H1 (cell line): Measurements from ENCODE around the gene PUS7L. TPM values are rescaled to one million over a fixed set of nuclear protein-coding genes. Genes with fewer than 3 reads are reported as not detected.

Experiments
- CTCF ChIA-PET: fragments of 300-600 bp; sonication (Branson Sonifier 250); formaldehyde crosslinking; loops from one replicate; lab custom pipeline; 2021; ENCODE audit not compliant: partially characterized antibody; lab: Charles Lee
- POLR2A ChIA-PET: fragments of 300-600 bp; sonication (Branson Sonifier 250); formaldehyde crosslinking; loops from one replicate; lab custom pipeline; 2021; ENCODE audit warnings: inconsistent platforms; ENCODE audit not compliant: partially characterized antibody; lab: Charles Lee
- DNase-seq, 2 experiments: peaks; one replicate each; pipeline versions ENCODE4 v3.0.0 to v3.0.0-alpha.2; 2010 to 2022; ENCODE audit warnings: low spot score in 2 of 2, low read depth in 1 of 2, mixed read lengths in 1 of 2
- FAIRE-seq: peaks from 2 replicates; lab custom pipeline; 2011; peaks lifted over from hg19 to GRCh38; lab: Jason Lieb, UNC
- H2AFZ ChIP-seq: 2 replicates; pipeline ENCODE4 v1.8.1; 2012; ENCODE audit warnings: low read length, inconsistent platforms
- H2AK5ac ChIP-seq: 2 replicates; pipeline ENCODE4 v1.6.1; 2013; ENCODE audit warnings: low read depth, low read length
- H2BK120ac ChIP-seq: replicated peaks from 2 replicates; pipeline ENCODE3; 2013; ENCODE audit warnings: low read depth, low read length, inconsistent platforms
- H2BK12ac ChIP-seq: 2 replicates; pipeline ENCODE4 v1.6.1; 2013; ENCODE audit warnings: low read depth, low read length
- H2BK15ac ChIP-seq: 2 replicates; pipeline ENCODE4 v1.6.1; 2013; ENCODE audit warnings: low read length
- H2BK20ac ChIP-seq: 2 replicates; pipeline ENCODE4 v1.6.1; 2013; ENCODE audit warnings: low read length
- H2BK5ac ChIP-seq: 2 replicates; pipeline ENCODE4 v1.6.1; 2013; ENCODE audit warnings: low read depth, low read length
- H3K14ac ChIP-seq: 2 replicates; pipeline ENCODE4 v1.6.1; 2013; ENCODE audit warnings: inconsistent platforms; ENCODE audit not compliant: insufficient read length
- H3K18ac ChIP-seq: 2 replicates; pipeline ENCODE4 v1.6.1; 2013; ENCODE audit warnings: low read length; ENCODE audit errors: extremely low read depth
- H3K23ac ChIP-seq: 2 replicates; pipeline ENCODE4 v1.6.1; 2013; ENCODE audit warnings: inconsistent platforms; ENCODE audit not compliant: insufficient read length
- H3K23me2 ChIP-seq: 2 replicates; pipeline ENCODE4 v1.6.1; 2013; ENCODE audit warnings: low read depth, low read length
- H3K27ac ChIP-seq: 2 replicates; pipeline ENCODE4 v1.6.1; 2011; ENCODE audit warnings: low read depth, low read length, inconsistent platforms
- H3K27me3 ChIP-seq, 4 experiments: replicated peaks in 1 of 4; 1 replicate in 1 of 4; 2 replicates in 3 of 4; pipeline versions ENCODE4 v1.6.1 to v1.8.1; 2011 to 2013; ENCODE audit warnings: low read length in 3 of 4, mild to moderate bottlenecking in 3 of 4, inconsistent platforms in 2 of 4, mixed read lengths in 2 of 4, moderate library complexity in 1 of 4; ENCODE audit not compliant: control insufficient read depth in 3 of 4, insufficient read depth in 3 of 4; ENCODE audit errors: extremely low read depth in 1 of 4
- H3K36me3 ChIP-seq, 4 experiments: 2 replicates each; pipeline versions ENCODE4 v1.6.1 to v1.8.1; 2011 to 2013; ENCODE audit warnings: mild to moderate bottlenecking in 4 of 4, low read length in 3 of 4, moderate library complexity in 2 of 4, control low read depth in 1 of 4, inconsistent platforms in 1 of 4; ENCODE audit not compliant: insufficient read depth in 4 of 4, control insufficient read depth in 2 of 4
- H3K4ac ChIP-seq: replicated peaks from 2 replicates; pipeline ENCODE3; 2013; ENCODE audit warnings: low read length, low read depth, mixed read lengths, inconsistent platforms; ENCODE audit not compliant: insufficient read length
- H3K4me1 ChIP-seq, 4 experiments: replicated peaks in 1 of 4; 1 replicate in 1 of 4; 2 replicates in 3 of 4; pipeline versions ENCODE4 v1.6.1 to v1.8.1; 2011 to 2013; ENCODE audit warnings: low read length in 3 of 4, inconsistent platforms in 2 of 4, mixed read lengths in 1 of 4; ENCODE audit not compliant: insufficient read depth in 4 of 4, control insufficient read depth in 3 of 4
- H3K4me2 ChIP-seq, 2 experiments: 2 replicates each; pipeline versions ENCODE4 v1.6.1 to v1.8.1; 2011 to 2013; ENCODE audit warnings: low read depth in 2 of 2, low read length in 2 of 2, control low read depth in 1 of 2, inconsistent platforms in 1 of 2, mild to moderate bottlenecking in 1 of 2; ENCODE audit not compliant: insufficient read depth in 1 of 2
- H3K4me3 ChIP-seq, 4 experiments: fragments of 200-600, 300-600 bp in 1 of 4; sonication (generic), shearing (Covaris generic), sonication (Bioruptor Twin) in 1 of 4; 2 replicates each; pipeline versions ENCODE4 v1.5.1 to v1.8.1; 2011 to 2016; ENCODE audit warnings: low read length in 4 of 4, low read depth in 3 of 4, control low read depth in 2 of 4, inconsistent platforms in 2 of 4, mild to moderate bottlenecking in 2 of 4, mixed read lengths in 1 of 4, moderate library complexity in 1 of 4; ENCODE audit not compliant: insufficient read depth in 2 of 4; ENCODE audit errors: extremely low read depth in 1 of 4
- H3K56ac ChIP-seq: replicated peaks from 2 replicates; pipeline ENCODE3; 2013; ENCODE audit warnings: low read depth, mild to moderate bottlenecking, mixed read lengths, low read length, inconsistent platforms; ENCODE audit not compliant: insufficient read length
- H3K79me1 ChIP-seq: 2 replicates; pipeline ENCODE4 v1.6.1; 2013; ENCODE audit warnings: low read depth, low read length, control low read depth
- H3K79me2 ChIP-seq, 2 experiments: 2 replicates each; pipeline versions ENCODE4 v1.6.1 to v1.8.1; 2012 to 2013; ENCODE audit warnings: low read length in 2 of 2, mild to moderate bottlenecking in 2 of 2, inconsistent platforms in 1 of 2; ENCODE audit not compliant: insufficient read depth in 2 of 2, control insufficient read depth in 1 of 2
- H3K9ac ChIP-seq, 4 experiments: replicated peaks in 1 of 4; 1 replicate in 1 of 4; 2 replicates in 3 of 4; pipeline versions ENCODE4 v1.6.1 to v1.8.1; 2011 to 2013; ENCODE audit warnings: low read depth in 3 of 4, low read length in 3 of 4, control low read depth in 2 of 4, mild to moderate bottlenecking in 2 of 4, moderate library complexity in 2 of 4, inconsistent platforms in 1 of 4; ENCODE audit errors: extremely low read depth in 1 of 4
- H3K9me3 ChIP-seq, 2 experiments: 2 replicates each; pipeline versions ENCODE4 v1.6.1 to v1.8.1; 2012 to 2013; ENCODE audit warnings: mild to moderate bottlenecking in 2 of 2, moderate library complexity in 2 of 2, control low read depth in 1 of 2, inconsistent platforms in 1 of 2, low read depth in 1 of 2, low read length in 1 of 2, mixed read lengths in 1 of 2; ENCODE audit not compliant: insufficient read depth in 2 of 2
- H4K20me1 ChIP-seq, 2 experiments: replicated peaks in 1 of 2; 2 replicates each; pipeline versions ENCODE3 to v1.8.1; 2011 to 2013; ENCODE audit warnings: inconsistent platforms in 2 of 2, low read length in 2 of 2, mild to moderate bottlenecking in 1 of 2; ENCODE audit not compliant: insufficient read depth in 2 of 2, control insufficient read depth in 1 of 2
- H4K5ac ChIP-seq: 2 replicates; pipeline ENCODE4 v1.6.1; 2013; ENCODE audit warnings: low read length, low read depth, mixed read lengths, inconsistent platforms; ENCODE audit not compliant: insufficient read length
- H4K8ac ChIP-seq: 2 replicates; pipeline ENCODE4 v1.8.0; 2013; ENCODE audit warnings: mild to moderate bottlenecking, moderate library complexity, low read length, inconsistent platforms; ENCODE audit not compliant: insufficient read depth; ENCODE audit errors: extremely low read depth
- H4K91ac ChIP-seq: replicated peaks from 2 replicates; pipeline ENCODE3; 2013; ENCODE audit warnings: low read length, mixed read lengths, inconsistent platforms; ENCODE audit not compliant: insufficient read length
- BCL11A ChIP-seq, 2 experiments: IDR thresholded peaks; one replicate each; pipeline ENCODE4 v1.6.1; 2011; ENCODE audit warnings: low read depth in 2 of 2, low read length in 2 of 2, mild to moderate bottlenecking in 2 of 2
- CBX5 ChIP-seq: fragments of 300-800, 300-1000 bp; sonication (generic); IDR thresholded peaks from 2 replicates; pipeline ENCODE4 v1.7.1; 2016; ENCODE audit warnings: antibody characterized with exemption, low read length, low read depth
- CREB1 ChIP-seq: IDR thresholded peaks from 2 replicates; pipeline ENCODE4 v1.6.1; 2012; ENCODE audit warnings: inconsistent platforms
- EGR1 ChIP-seq: IDR thresholded peaks from 2 replicates; pipeline ENCODE4 v1.6.1; 2011; ENCODE audit warnings: low read depth, low read length, borderline replicate concordance
- JUN ChIP-seq: IDR thresholded peaks from 2 replicates; pipeline ENCODE4 v1.6.1; 2011; ENCODE audit warnings: low read depth, mild to moderate bottlenecking, improper control_type of control experiment, low read length
- MAFK ChIP-seq: IDR thresholded peaks from 2 replicates; pipeline ENCODE4 v1.6.1; 2012; ENCODE audit warnings: low read depth, mild to moderate bottlenecking, improper control_type of control experiment, low read length
- POLR2AphosphoS5 ChIP-seq: IDR thresholded peaks from 2 replicates; pipeline ENCODE4 v1.6.1; 2011; ENCODE audit warnings: low read depth, low read length
- RFX5 ChIP-seq: IDR thresholded peaks from 2 replicates; pipeline ENCODE4 v1.6.1; 2011; ENCODE audit warnings: low read depth, low read length, improper control_type of control experiment, borderline replicate concordance
- SP4 ChIP-seq: IDR thresholded peaks from 2 replicates; pipeline ENCODE4 v1.6.1; 2012; ENCODE audit warnings: low read length, inconsistent platforms
- TAF7 ChIP-seq: optimal IDR thresholded peaks from 2 replicates; pipeline ENCODE3; 2011; ENCODE audit warnings: low read depth, mild to moderate bottlenecking, inconsistent platforms, low read length, moderate library complexity, borderline replicate concordance
- ZNF274 ChIP-seq: IDR thresholded peaks from 2 replicates; pipeline ENCODE4 v1.7.0; 2012; ENCODE audit warnings: low read length, borderline replicate concordance; ENCODE audit errors: extremely low read depth
- WGBS, 2 experiments: shearing (Covaris generic) in 1 of 2; methylation state at CpG; one replicate each; pipeline versions ENCODE4 v1.1.6 to v1.1.7; 2013 to 2015; ENCODE audit warnings: low lambda C conversion rate in 2 of 2, mixed read lengths in 2 of 2, inconsistent platforms in 1 of 2, low coverage in 1 of 2, missing lambda C conversion rate in 1 of 2; ENCODE audit not compliant: insufficient replicate concordance in 2 of 2, insufficient coverage in 1 of 2, insufficient read length in 1 of 2; ENCODE audit errors: extremely low coverage in 1 of 2, missing lambda C conversion rate in 1 of 2; 5-methylcytosine and 5-hydroxymethylcytosine counted together
- polyA plus RNA-seq, 7 experiments: library from polyadenylated mRNA; depleted of rRNA in 3 of 7; stranded (reverse) in 5 of 7; unstranded in 2 of 7; fragments of >200 nt in 5 of 7; fragments of 200-250 nt in 2 of 7; gene quantifications; 1 replicate in 5 of 7; 2 replicates in 1 of 7; 4 replicates in 1 of 7; pipeline versions ENCODE4 v1.2.1 to v1.2.3, GENCODE V29; 2011 to 2013; ENCODE audit warnings: missing spikeins in 2 of 7, mixed read lengths in 2 of 7
- total RNA-seq: library from RNA; stranded (reverse); fragmentation: NEBNext Ultra II Directional; extraction: Animal tissue kit (Norgen Biotek cat#: 25700); gene quantifications from 2 replicates; pipeline ENCODE4 v1.2.1, GENCODE V29; 2021

The PUS7L gene
- total and polyA plus RNA-seq, 2 of the 8 experiments (the other 6 are each of a cell fraction or from before 2014, with no cell fraction given), result 3.6 to 26.8 TPM

DNA sequence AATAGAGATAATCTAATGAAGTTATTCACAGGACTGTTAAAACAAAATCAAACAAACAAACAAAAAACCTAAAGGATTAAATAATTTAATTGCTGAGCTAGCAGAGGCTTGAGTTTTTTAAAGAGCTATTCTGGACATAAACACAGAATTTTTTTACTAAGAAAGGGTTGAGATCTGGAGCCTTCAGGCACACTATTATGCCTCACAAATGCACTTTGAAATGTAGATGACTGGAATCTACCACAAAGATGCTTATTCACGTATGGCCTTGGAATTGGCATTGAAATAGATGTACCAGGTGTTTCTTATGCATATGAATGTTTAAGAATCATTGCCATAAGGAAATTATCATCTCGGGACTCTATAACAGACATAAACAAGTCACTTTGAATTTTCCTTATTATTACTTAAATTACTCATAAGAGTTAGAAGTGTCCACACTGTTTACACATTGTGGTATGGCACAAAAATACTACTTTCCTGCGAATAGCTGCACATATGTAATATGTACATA lies 21.6 kb downstream of the PUS7L start:
- Histone ChIP-seq H3K4ac (no peak overlapping the region), H3K4me1 (no peaks in the 10 kb centered on the region), H4K91ac (no peak overlapping the region), H2BK120ac (no peak overlapping the region), H3K27ac (no peak overlapping the region), H2BK15ac (no peak overlapping the region), H3K56ac (no peak overlapping the region), H3K36me3 (peaks cover 0 to 7% (median 4%) of the 10 kb centered on the region in 4 experiments; a peak in 4 of 8 replicates), H3K14ac (no peak overlapping the region), H3K79me1 (no peaks in the 10 kb centered on the region), H3K9ac (no peak overlapping the region), H3K23ac (no peak overlapping the region), H2BK5ac (no peak overlapping the region), H3K27me3 (no peaks in the 10 kb centered on the region), H3K79me2 (no peaks in the 10 kb centered on the region), H2AFZ (no peak overlapping the region), H2AK5ac (no peak overlapping the region), H2BK12ac (no peak overlapping the region), H2BK20ac (no peak overlapping the region), H3K4me2 (no peak overlapping the region), H3K18ac (no peak overlapping the region), H4K8ac (no peak overlapping the region), H4K20me1 (no peaks in the 10 kb centered on the region), H3K9me3 (no peaks in the 10 kb centered on the region), H4K5ac (no peak overlapping the region), H3K4me3 (no peak overlapping the region), H3K23me2 (no peaks in the 10 kb centered on the region)
- no peak for FAIRE-seq
- ChIA-PET POLR2A (no interaction called here), CTCF (interaction anchor here (1.3 kb wide), 1 partner anchor 10 kb away, joined by 4 read pairs; no protein-coding TSS in a partner anchor)
- 92% methylated on average over 3 of the region's 3 CpGs; no CpG with 5 or more reads in 1 of the 2 experiments for WGBS, 2 experiments
- no peak for TF ChIP-seq MAFK
- no peak for TF ChIP-seq CBX5
- TF ChIP-seq TAF7, result no peak
- no peak for TF ChIP-seq CREB1
- no peak for TF ChIP-seq RFX5
- TF ChIP-seq ZNF274, result no peak
- no peak for TF ChIP-seq BCL11A (IDR thresholded peaks at IDR 0.05; ENCODE audit: low read depth in 2 of 2, low read length in 2 of 2)
- no peak for TF ChIP-seq SP4
- no peak for TF ChIP-seq JUN
- TF ChIP-seq EGR1, result no peak
- no peak for TF ChIP-seq POLR2AphosphoS5
- no peak for DNase-seq
